HG03432 (cell line): ENCODE measurements around the gene TIA1.
"Not testable (repeated sequence)": the region's sequence is repeated elsewhere in the genome, so short reads cannot be mapped to it uniquely, and the experiment has no call there.

Experiments used
- ATAC-seq: cut with Tn5 transposase; IDR thresholded peaks from one replicate; pipeline ENCODE4 v1.9.1; 2021; ENCODE audit warnings: mild to moderate bottlenecking, moderate library complexity; ENCODE audit not compliant: unreplicated experiment

Gene TIA1

GRCh38 chr2:70248181-70248847 lies at the start of gene TIA1:
TSS of gene TIA1 (minus strand) at chr2:70248628. CDS start at chr2:70248430, 198 bp downstream.
- ATAC-seq = peak; percentile 95

DNA sequence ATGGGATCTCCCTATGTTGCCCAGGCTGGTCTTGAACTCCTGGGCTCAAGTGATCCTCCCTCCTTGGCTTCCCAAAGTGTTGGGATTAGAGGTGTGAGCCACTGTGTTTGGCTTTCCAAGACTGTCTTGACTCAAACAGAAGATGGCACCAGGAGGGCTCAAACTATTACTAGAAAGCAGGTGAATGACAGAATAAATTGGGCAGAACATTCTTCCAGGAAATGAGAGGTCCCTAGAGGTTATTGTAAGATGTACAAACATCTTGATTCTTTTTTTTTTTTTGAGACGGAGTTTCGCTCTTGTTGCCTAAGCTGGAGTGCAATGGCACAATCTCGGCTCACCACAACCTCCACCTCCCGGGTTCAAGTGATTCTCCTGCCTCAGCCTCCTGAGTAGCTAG lies 49.4 kb upstream of the TIA1 start:
- not testable (repeated sequence) for ATAC-seq

DNA sequence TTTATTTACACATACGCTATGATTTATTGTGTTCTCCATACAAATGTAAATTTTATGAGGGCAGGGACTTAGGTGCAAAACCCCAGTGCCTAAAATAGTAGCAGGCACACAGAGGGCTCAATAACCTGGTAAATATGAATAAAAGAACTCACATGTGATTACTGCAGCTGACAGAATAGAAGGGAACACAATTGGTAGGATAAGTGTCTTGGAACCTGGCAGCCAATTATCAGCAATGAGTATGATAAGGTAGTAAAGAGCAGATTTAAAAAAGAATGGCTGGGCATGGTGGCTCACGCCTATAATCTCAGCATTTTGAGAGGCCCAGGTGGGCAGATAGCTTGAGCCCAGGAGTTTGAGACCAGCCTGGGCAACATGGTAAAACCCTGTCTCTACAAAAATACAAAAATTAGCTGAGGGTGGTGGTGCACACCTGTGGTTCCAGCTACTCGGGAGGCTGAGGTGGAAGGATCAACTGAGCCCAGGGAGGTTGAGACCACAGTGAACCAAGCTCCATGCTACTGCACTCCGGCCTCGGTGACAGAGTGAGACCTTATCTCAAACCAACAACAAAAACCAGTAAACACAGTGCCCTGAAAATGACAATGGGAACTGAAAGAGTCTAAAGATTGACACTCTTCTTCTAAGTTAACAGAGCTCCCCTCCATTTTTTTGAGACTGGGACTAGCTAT lies 35.2 kb upstream of the TIA1 start:
- no peak for ATAC-seq

- ATAC-seq = no peak
Observed at GRCh38 chr2:70282439-70282838, 34.0 kb upstream of the TIA1 start.

DNA sequence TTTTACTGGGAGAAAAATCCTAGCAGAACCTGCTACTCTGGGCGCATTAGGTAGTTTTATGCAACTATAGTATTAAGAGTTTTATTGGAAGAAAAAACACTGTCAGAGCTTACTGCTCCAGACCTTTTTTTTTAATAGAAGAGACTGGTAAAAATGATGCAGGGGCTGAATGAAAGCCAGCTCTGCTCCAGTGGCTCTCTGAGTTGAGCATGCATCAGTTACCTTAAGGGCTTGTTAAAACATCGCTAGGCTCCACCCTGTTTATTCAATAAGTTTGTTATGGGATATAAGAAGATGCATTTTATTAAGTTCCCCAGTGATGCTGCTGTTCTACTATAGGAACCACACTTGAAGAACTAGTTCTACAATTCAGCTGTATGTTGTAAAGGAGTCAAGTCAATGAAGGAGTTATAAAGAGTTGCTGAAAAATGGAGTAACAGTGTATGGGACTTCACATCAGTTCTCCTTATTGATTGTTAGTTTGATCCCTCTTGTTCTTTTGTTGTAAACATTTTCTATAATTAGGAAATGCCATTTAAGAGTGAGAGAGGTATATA lies 31.9 kb upstream of the TIA1 start:
- ATAC-seq = no peak

DNA sequence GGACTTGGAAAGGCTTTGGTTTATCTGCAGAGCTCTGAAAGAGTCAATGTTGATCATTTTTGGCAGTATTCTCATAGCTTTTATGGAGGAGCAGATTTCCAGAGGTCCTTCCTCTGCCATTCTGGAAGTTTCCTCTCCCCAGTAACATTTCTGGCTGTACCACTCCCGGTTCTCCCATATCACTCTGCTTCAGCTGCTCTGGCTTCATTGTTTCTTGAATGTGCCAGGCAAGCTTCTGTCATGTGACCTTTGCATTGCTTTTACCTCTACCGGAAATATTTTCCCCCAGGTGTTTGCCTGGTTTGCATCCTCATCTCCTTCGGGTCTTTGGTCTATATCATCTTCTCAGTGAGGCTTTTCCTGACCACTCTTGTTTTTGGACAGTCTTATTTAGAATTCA lies 21.9 kb upstream of the TIA1 start:
- ATAC-seq = no peak

DNA sequence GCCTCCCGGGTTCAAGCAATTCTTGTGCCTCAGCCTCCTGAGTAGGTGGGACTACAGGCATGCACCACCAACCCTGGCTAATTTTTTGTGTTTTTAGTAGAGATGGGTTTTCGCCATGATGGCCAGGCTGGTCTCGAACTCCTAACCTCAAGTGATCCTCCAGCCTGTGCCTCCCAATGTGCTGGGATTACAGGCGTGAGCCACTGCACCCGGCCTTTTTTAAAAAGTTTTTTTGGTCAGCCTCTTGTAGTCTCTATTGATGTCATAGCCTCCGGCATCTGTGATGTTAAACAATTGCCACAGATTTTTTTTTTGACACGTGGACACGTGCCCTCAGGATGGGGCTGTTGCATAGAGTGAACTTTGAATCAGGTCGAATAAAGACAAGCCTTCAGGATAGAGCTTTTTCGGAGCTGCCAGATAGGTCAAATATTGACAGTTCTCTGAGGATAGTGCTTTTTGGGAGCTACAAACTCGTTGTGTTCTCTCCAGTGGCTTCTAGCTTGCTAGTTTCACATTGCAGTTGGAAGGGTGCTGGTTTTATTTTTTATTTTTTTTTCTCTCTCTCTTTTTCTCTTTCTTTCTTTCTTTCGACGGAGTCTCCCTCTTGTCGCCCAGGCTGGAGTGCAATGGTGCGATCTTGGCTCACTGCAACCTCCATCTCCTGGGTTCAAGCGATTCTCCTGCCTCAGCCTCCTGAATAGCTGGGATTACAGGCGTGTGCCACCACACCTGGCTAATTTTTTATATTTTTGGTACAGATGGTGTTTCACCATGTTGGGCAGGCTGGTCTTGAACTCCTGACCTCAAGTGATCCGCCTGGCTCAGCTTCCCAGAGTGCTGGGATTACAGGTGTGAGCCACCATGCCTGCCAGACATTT lies 21.2 kb upstream of the TIA1 start:
- not testable (repeated sequence) for ATAC-seq

DNA sequence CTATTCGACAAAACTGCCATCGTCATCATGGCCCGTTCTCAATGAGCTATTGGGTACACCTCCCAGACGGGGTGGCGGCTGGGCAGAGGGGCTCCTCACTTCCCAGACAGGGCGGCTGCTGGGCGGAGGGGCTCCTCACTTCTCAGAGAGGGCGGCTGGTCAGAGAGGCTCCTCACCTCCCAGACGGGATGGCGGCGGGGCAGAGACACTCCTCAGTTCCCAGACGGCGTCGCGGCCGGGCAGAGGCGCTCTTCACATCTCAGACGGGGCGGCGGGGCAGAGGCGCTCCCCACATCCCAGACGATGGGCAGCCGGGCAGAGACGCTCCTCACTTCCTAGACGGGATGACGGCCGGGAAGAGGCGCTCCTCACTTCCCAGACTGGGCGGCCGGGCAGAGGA lies 18.5 kb upstream of the TIA1 start:
- not testable (repeated sequence) for ATAC-seq

- ATAC-seq = no peak
Observed at GRCh38 chr2:70261501-70261900, 13.1 kb upstream of the TIA1 start.

- peak; percentile 15 for ATAC-seq
Observed at GRCh38 chr2:70258532-70258875, 10.1 kb upstream of the TIA1 start.

DNA sequence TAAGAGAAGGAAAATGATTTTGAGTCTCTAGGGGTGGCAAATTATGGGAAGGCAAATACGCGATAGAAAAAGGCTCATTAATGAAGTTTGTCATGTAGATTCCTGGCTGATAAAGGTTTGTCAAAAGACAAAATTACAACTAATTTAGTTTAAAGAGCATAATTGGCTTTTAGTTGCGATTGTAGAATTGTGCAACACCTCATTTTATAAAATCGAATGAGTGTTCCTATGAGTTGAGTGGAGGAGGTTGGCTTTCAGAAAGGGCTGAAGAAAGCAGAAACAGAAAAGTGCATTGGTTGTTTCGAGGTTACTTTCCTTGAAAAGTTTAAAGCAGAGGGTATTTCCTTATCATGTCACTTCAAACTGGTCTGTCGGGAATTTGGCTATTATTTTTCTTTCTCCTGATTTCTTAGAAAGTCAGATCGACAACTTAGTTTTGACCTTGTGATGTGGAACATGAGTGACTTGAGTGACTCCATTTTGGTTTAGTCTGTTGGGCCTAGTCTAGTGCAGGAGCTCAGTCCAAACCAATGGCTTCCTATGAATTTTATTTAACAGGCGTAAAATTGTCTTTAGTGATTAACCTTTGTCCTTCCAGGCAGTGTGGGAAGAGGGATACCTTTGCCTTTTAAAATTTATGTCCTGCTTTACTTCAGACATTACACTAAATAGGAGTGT lies 7.3 kb upstream of the TIA1 start:
- no peak for ATAC-seq

- no peak for ATAC-seq
Observed at GRCh38 chr2:70250434-70250833, 2.0 kb upstream of the TIA1 start.

DNA sequence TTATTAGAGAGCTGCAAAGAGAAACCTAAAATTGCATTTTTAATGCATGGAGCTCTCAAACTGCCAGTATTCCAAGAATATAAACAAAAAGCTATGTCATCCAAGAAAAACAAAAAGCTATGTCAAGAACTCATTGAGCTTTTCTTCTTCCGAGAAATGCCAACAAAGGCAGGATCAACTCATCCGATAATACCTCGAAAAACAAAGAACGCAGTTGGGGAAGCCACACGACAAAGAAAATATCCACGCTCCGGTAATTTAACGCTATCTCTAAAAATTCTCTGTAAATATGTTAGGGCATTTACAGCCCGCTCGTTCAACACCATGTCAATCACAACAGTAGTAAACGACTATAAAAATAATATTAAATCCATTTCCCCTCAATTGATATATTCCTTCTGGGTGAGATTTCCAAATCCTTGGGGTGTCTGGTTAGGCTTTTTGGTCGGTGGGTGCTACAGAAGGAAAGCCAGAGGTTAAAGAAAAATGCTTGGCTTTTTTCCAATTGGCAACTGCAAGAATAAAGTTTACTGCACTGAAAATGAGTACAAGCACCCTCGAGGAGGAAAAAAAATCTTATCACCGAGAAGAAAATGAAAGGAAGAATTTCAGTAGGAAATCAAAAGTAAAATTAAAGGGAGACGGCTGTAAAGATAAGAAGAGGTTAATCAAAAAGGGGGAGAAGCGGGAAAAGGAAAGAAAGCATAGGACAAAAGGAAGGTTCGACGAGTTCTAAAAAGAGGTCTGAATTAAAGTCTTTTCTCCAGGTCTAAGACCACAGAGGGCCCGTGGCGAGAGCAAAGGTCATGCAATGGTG lies 856 bp downstream of the TIA1 start:
- no peak for ATAC-seq

DNA sequence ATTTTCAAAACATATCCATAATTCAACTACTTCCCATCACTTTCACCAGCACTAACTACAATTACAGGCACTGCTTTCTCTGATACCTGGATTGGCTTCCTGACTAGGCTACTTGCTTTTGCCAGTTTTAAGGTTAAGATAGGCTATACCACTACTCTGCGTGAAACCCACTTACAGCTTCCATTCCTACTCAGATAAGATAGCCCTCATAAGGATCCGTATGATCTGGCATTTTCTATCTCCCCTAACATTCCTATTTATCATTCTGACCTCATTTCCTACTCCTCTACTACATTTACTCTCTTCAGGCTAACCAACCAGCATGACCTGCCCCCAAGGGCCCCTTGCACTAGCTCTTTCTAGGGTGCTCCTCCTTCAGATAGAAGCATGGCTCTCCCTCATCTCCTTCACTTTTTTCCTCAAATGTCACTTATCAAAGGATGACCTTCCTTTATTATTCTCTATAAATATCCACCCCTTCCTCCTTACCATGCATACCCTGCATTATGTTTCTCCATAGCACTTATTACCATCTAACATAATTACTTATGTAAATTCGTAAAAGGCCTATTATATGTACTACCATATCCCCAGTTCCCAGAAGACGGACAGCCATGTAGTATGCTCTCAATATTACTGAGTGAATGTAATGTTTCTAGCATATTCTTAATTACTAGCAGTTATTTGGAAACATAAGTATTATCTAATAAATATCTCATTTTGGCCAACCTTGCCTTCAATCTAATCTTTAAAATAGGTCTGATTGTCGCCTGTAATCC lies 4.4 kb downstream of the TIA1 start:
- ATAC-seq = no peak

DNA sequence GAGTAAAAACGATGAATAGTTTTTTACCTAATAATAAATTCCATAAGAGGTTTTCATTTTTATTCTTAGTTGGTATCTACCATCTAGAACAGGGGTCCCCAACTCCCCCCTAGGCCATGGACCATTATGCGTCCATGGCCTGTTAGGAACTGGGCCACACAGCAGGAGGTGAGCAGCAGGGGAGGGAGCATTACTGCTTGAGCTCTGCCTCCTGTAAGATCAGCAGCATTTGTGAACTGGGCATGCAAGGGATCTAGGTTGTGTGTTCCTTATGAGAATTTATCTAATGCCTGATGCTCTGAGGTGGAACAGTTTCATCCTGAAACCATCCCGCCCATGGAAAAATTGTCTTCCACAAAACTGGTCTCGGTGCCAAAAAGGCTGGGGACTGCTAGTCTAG lies 5.9 kb downstream of the TIA1 start:
- no peak for ATAC-seq

DNA sequence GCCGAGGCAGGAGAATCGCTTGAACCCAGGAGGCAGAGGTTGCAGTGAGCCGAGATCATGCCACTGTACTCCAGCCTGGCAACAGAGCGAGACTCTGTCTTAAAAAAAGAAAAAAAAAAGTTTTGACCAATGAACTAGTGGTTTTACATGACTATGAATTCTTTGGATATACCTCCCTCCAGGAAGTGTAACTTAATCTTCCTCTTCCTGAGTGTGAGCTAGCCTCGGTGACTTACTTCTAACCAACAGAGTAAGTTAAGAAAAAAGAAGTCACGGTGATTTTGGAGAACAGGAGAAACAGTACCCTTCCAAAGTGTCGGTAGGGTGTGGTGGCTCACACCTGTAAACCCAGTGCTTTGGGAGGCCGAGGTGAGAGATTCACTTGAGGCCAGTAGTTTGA lies 7.1 kb downstream of the TIA1 start:
- no peak for ATAC-seq

- ATAC-seq = no peak
Observed at GRCh38 chr2:70240599-70240998, 7.8 kb downstream of the TIA1 start.

GRCh38 chr2:70233926-70234325 lies 14.5 kb downstream of the TIA1 start:
- no peak for ATAC-seq

DNA sequence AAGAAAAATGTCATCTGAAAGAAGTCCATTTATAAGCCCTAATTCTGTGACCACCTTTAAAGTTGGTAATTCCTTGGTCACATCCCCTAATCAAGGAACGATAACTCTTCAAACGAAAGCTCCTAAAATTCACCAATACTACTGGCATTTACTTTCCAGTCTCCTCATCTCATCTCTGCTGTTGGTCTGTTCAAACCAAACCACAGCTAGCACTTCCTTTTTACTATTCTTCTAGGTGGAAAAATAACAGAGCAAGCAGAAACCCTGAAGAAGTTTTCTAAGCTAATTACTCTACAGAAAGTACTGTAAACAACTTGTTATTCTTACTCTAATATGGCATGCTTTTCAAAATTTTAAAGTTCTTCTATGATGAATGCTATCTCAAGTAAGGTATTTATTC lies 21.6 kb downstream of the TIA1 start:
- no peak for ATAC-seq
